Panc1 (cell line): ENCODE results near the gene FNTB.

ENCODE experiments used
- POLR2AphosphoS5 ChIP-seq: IDR thresholded peaks from 2 replicates; pipeline ENCODE4 v1.6.1; 2012; ENCODE audit warnings: mild to moderate bottlenecking, low read depth, low read length, moderate library complexity
- TF ChIP-seq, protein P1 (sequence below): fragments of 450-650 bp; IDR thresholded peaks from 2 replicates; pipeline ENCODE4 v1.5.1; 2017; ENCODE audit warnings: mild to moderate bottlenecking

DNA sequence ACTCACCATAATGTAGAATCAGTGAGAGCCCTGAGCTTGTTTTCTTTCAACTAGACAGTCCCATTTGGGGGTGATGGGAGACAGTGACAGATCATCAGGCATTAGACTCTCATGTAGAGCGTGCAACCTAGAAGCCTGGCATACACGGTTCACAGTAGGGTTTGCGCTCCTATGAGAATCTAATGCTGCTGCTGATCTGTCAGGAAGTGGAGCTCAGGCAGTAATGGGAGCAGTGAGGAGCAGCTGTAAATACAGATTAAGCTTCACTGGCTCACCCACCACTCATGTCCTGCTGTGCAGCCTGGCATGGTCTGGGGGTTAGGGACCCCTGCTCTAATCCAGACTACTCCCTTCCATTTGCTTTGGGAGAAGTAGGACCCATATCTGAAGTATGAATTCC lies 55.6 kb downstream of the FNTB start:
- TF ChIP-seq, protein P1, sequence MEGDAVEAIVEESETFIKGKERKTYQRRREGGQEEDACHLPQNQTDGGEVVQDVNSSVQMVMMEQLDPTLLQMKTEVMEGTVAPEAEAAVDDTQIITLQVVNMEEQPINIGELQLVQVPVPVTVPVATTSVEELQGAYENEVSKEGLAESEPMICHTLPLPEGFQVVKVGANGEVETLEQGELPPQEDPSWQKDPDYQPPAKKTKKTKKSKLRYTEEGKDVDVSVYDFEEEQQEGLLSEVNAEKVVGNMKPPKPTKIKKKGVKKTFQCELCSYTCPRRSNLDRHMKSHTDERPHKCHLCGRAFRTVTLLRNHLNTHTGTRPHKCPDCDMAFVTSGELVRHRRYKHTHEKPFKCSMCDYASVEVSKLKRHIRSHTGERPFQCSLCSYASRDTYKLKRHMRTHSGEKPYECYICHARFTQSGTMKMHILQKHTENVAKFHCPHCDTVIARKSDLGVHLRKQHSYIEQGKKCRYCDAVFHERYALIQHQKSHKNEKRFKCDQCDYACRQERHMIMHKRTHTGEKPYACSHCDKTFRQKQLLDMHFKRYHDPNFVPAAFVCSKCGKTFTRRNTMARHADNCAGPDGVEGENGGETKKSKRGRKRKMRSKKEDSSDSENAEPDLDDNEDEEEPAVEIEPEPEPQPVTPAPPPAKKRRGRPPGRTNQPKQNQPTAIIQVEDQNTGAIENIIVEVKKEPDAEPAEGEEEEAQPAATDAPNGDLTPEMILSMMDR, result no peak
- TF ChIP-seq POLR2AphosphoS5, result no peak
